Sigmoid colon (tissue), 7 donors: Measurements from ENCODE around the gene DYDC1. TPM values are rescaled to one million over a fixed set of nuclear protein-coding genes. Genes with fewer than 3 reads are reported as not detected.

Source experiments
- DNase-seq: peaks from one replicate; pipeline ENCODE4 v3.0.0-alpha.2; 2019
- H3K27ac ChIP-seq, 4 donors: fragments of 200-600 bp; sonication (generic); one replicate each; pipeline ENCODE4 v1.5.1; 2016 to 2019; ENCODE audit warnings: mild to moderate bottlenecking in 1 of 4
- H3K27me3 ChIP-seq, 3 donors: fragments of 200-600 bp; sonication (generic); one replicate each; pipeline ENCODE4 v1.5.1; 2019; ENCODE audit warnings: mild to moderate bottlenecking in 1 of 3
- H3K36me3 ChIP-seq, 4 donors: fragments of 200-600 bp; sonication (generic); one replicate each; pipeline ENCODE4 v1.5.1; 2016 to 2019
- H3K4me1 ChIP-seq, 4 donors: fragments of 200-600 bp; sonication (generic); one replicate each; pipeline ENCODE4 v1.5.1; 2017 to 2019
- H3K4me3 ChIP-seq, 4 donors: fragments of 200-600 bp; sonication (generic); one replicate each; pipeline ENCODE4 v1.5.1; 2017 to 2019; ENCODE audit warnings: mild to moderate bottlenecking in 2 of 4, moderate library complexity in 1 of 4
- H3K9me3 ChIP-seq, 4 donors: fragments of 200-600 bp in 3 of 4; sonication (generic) in 3 of 4; one replicate each; pipeline versions ENCODE4 v1.5.1 to v1.6.1; 2013 to 2019
- CTCF ChIP-seq, 4 experiments: fragments of 450-650 bp in 3 of 4; fragments of 200-600 bp in 1 of 4; IDR thresholded peaks; one replicate each; pipeline ENCODE4 v1.5.1; 2016 to 2019; ENCODE audit warnings: antibody characterized with exemption in 4 of 4, mild to moderate bottlenecking in 3 of 4, moderate library complexity in 2 of 4
- EP300 ChIP-seq, 4 donors: sonication (generic); formaldehyde crosslinking; IDR thresholded peaks; one replicate each; pipeline ENCODE4 v1.6.1; 2017; ENCODE audit warnings: antibody characterized with exemption in 4 of 4
- POLR2A ChIP-seq, 2 donors: fragments of 450-650 bp; IDR thresholded peaks; one replicate each; pipeline ENCODE4 v1.6.1; 2016; ENCODE audit warnings: antibody characterized with exemption in 2 of 2, mild to moderate bottlenecking in 2 of 2, moderate library complexity in 2 of 2
- POLR2AphosphoS5 ChIP-seq, 4 donors: sonication (generic); formaldehyde crosslinking; IDR thresholded peaks; one replicate each; pipeline ENCODE4 v1.6.1; 2017; ENCODE audit warnings: antibody characterized with exemption in 4 of 4
- WGBS, 2 donors: extraction: QIAGEN DNeasy Blood & Tissue Kit; methylation state at CpG; one replicate each; pipeline ENCODE4 v1.1.7; 2013; 5-methylcytosine and 5-hydroxymethylcytosine counted together
- intact Hi-C: fragments of 100-400 bp; cut with DNase I; formaldehyde crosslinking; loops from one replicate; pipeline ENCODE4 v1.15.1; 2023
- polyA plus RNA-seq, 3 donors: library from polyadenylated mRNA; stranded (reverse); fragments of 200-250 nt; gene quantifications; one replicate each; pipeline ENCODE4 v1.2.3, GENCODE V29; 2013
- total RNA-seq, 4 donors: library from RNA; depleted of rRNA; stranded (reverse); fragments of >200 nt; gene quantifications; one replicate each; pipeline ENCODE4 v1.1.0, GENCODE V29; 2016
- donor health status: healthy with polysubstance abuse.
- donor health status: Bipolar disorder and iron deficiency.
- donor health status: healthy.

The DYDC1 gene
- total RNA-seq: not detected
- not detected for polyA plus RNA-seq

GRCh38 chr10:80356563-80356988 is at the start of gene DYDC1, which contains the start of gene DYDC2:
Gene DYDC1, minus strand, starts transcription at chr10:80356755. Its CDS starts 4,154 bp downstream, at chr10:80352601.
Gene DYDC2, plus strand, starts transcription at chr10:80356781. Its CDS starts 5,663 bp downstream, at chr10:80362444.
- Histone ChIP-seq H3K27me3 (peaks cover 0 to 38% (median 19%) of the 10 kb centered on the region in 3 donors), H3K4me3 (peak within 1 kb of the TSS; percentile 8 to 49 (median 34)), H3K36me3 (no peaks in the 10 kb centered on the region), H3K4me1 (peaks cover 0 to 15% (median 13%) of the 10 kb centered on the region in 4 donors), H3K9me3 (no peaks in the 10 kb centered on the region), H3K27ac (no peak within 1 kb of the TSS)
- intact Hi-C loops: no loop called here
- DNase-seq: peak; percentile 65
- TF ChIP-seq EP300 (IDR thresholded peaks at IDR 0.05) (no peak), POLR2AphosphoS5 (IDR thresholded peaks at IDR 0.05) (no peak), CTCF (IDR thresholded peaks at IDR 0.05) (no peak), POLR2A (IDR thresholded peaks at IDR 0.05) (no peak)
- WGBS, 2 donors: 2 to 3% methylated on average over 43 of the region's 43 CpGs

- H3K27ac ChIP-seq: no peak overlapping the region
- H3K27me3 ChIP-seq: no peaks in the 10 kb centered on the region
- TF ChIP-seq POLR2AphosphoS5 (IDR thresholded peaks at IDR 0.05): no peak
- no peak for TF ChIP-seq EP300 (IDR thresholded peaks at IDR 0.05)
- no peak for TF ChIP-seq CTCF (IDR thresholded peaks at IDR 0.05)
- TF ChIP-seq POLR2A (IDR thresholded peaks at IDR 0.05): no peak
- no peak for DNase-seq
- H3K4me1 ChIP-seq: peaks cover 0 to 33% (median 27%) of the 10 kb centered on the region in 4 donors
- 74 to 81% methylated on average over 4 of the region's 4 CpGs for WGBS, 2 donors
- H3K36me3 ChIP-seq: no peaks in the 10 kb centered on the region
- H3K9me3 ChIP-seq: no peaks in the 10 kb centered on the region
- intact Hi-C loops: no loop called here
- no peak overlapping the region for H3K4me3 ChIP-seq
These were observed 49.6 kb upstream of the DYDC1 start for GRCh38 chr10:80406204-80406603.

- TF ChIP-seq POLR2A (IDR thresholded peaks at IDR 0.05) (no peak), POLR2AphosphoS5 (IDR thresholded peaks at IDR 0.05) (no peak), CTCF (IDR thresholded peaks at IDR 0.05) (no peak), EP300 (IDR thresholded peaks at IDR 0.05) (no peak)
- 74 to 88% methylated on average over 4 of the region's 4 CpGs for whole genome bisulfite sequencing, 2 donors
- no peak overlapping the region for H3K4me3 ChIP-seq
- H3K9me3 ChIP-seq: no peaks in the 10 kb centered on the region
- H3K36me3 ChIP-seq: no peaks in the 10 kb centered on the region
- no peak for DNase-seq
- H3K4me1 ChIP-seq: peaks cover 0 to 27% (median 22%) of the 10 kb centered on the region in 4 donors
- H3K27me3 ChIP-seq: no peaks in the 10 kb centered on the region
- intact Hi-C loops: no loop called here
- no peak overlapping the region for H3K27ac ChIP-seq
These were observed 49.1 kb upstream of the DYDC1 start for GRCh38 chr10:80405626-80406025.

- Histone ChIP-seq H3K4me1 (peaks cover 0 to 21% (median 16%) of the 10 kb centered on the region in 4 donors), H3K4me3 (no peak overlapping the region), H3K27me3 (no peaks in the 10 kb centered on the region), H3K27ac (no peak overlapping the region), H3K9me3 (no peaks in the 10 kb centered on the region), H3K36me3 (no peaks in the 10 kb centered on the region)
- no peak for DNase-seq
- TF ChIP-seq CTCF (IDR thresholded peaks at IDR 0.05) (no peak), POLR2AphosphoS5 (IDR thresholded peaks at IDR 0.05) (no peak), POLR2A (IDR thresholded peaks at IDR 0.05) (no peak), EP300 (IDR thresholded peaks at IDR 0.05) (no peak)
- 82 to 84% methylated on average over 1 of the region's 1 CpG for WGBS, 2 donors
- intact Hi-C loops: no loop called here
These were observed 48.5 kb upstream of the DYDC1 start for GRCh38 chr10:80405035-80405434.
